Activated T-cell treated with anti-CD3 and anti-CD28 coated beads, Interleukin-2, amount 50 U/mL, for 4 hours (primary cell): ENCODE measurements around the gene POLR1E. TPM values are rescaled to one million over a fixed set of nuclear protein-coding genes. Genes with fewer than 3 reads are reported as not detected.
"Not testable (repeated sequence)": the region's sequence is repeated elsewhere in the genome, so short reads cannot be mapped to it uniquely, and the experiment has no call there.

ENCODE experiments used
- ATAC-seq, 2 donors: fragments of 200-7000 bp; cut with Tn5 transposase; one replicate each; pipeline ENCODE4 v1.10.0; 2021
- DNase-seq: peaks from one replicate; pipeline ENCODE4 v3.0.0-alpha.2; 2020
- H3K27me3 Mint-ChIP-seq: one replicate; pipeline ENCODE4 v1.8.0; 2021; ENCODE audit warnings: low read depth, mixed read lengths
- H3K36me3 Mint-ChIP-seq: one replicate; pipeline ENCODE4 v1.8.0; 2022; ENCODE audit warnings: mixed read lengths; ENCODE audit not compliant: insufficient read depth
- H3K4me1 Mint-ChIP-seq: one replicate; pipeline ENCODE4 v1.8.0; 2021; ENCODE audit warnings: low read depth, mixed read lengths
- H3K4me3 Mint-ChIP-seq: one replicate; pipeline ENCODE4 v1.8.0; 2021; ENCODE audit warnings: mild to moderate bottlenecking, moderate library complexity, mixed read lengths
- H3K9me3 Mint-ChIP-seq: one replicate; pipeline ENCODE4 v1.8.0; 2021; ENCODE audit warnings: mixed read lengths
- total RNA-seq, 3 donors: library from RNA; stranded (reverse); gene quantifications; one replicate each; pipeline ENCODE4 v1.2.1, GENCODE V29; 2021

POLR1E gene
- total RNA-seq, 3 donors from 2014 or later, result 82.4 to 92.2 (median 85.2) TPM

DNA sequence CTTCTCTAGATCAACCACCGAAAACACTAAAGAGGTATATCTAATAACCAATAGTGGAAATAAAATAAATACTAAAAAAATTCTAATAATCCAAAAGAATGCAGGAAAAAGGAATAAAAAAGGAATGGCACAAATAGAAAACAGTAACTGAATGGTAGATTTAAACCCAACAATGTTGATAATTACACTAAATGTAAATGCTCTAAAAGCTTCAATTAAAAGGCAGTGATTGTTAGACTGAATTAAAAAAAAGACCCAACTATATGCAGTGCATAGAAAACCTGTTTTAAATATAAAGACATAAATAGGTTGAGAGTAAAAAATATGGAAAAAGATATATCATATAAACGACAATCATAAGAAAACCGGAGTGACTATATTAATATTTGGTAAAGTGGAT is 11.3 kb upstream of the POLR1E start:
- Mint-ChIP-seq H3K4me3 (no peak overlapping the region), H3K36me3 (no peaks in the 10 kb centered on the region), H3K4me1 (peaks cover 10% of the 10 kb centered on the region), H3K27me3 (peaks cover 9% of the 10 kb centered on the region), H3K9me3 (peaks cover 3% of the 10 kb centered on the region)
- ATAC-seq (no peak), DNase-seq (no peak)

DNA sequence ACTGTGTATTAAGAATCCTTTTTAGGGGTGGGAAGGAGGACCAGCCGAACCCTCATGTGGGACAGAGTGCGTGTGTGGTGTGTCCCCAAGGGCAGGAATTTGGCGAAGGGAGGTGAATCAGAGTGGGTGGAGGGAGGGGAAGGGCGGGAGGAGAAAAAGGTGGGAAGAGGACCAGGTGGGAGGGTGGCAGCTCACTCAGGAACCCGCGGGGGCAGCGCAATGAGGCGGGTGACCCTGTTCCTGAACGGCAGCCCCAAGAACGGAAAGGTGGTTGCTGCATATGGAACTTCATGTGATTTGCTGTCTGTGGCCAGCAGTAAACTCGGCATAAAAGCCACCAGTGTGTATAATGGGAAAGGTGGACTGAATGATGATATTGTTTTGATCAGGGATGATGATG is 8.8 kb upstream of the POLR1E start:
- H3K9me3 Mint-ChIP-seq, result peaks cover 3% of the 10 kb centered on the region
- ATAC-seq, result no peak
- no peaks in the 10 kb centered on the region for H3K36me3 Mint-ChIP-seq
- peaks cover 6% of the 10 kb centered on the region for H3K4me1 Mint-ChIP-seq
- H3K27me3 Mint-ChIP-seq, result peaks cover 21% of the 10 kb centered on the region
- H3K4me3 Mint-ChIP-seq, result no peak overlapping the region
- DNase-seq, result no peak

DNA sequence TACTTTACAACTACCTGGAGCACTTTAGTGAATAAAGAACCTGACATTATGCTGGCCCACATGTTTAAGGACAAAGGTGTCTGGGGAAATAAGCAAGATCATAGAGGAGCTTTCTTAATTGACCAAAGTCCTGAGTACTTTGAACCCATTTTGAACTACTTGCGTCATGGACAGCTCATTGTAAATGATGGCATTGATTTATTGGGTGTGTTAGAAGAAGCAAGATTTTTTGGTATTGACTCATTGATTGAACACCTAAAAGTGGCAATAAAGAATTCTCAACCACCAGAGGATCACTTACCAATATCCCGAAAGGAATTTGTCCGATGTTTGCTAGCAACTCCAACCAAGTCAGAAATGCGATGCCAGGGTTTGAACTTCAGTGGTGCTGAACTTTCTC is 8.3 kb upstream of the POLR1E start:
- ATAC-seq, H3K36me3 Mint-ChIP-seq, H3K9me3 Mint-ChIP-seq, H3K4me1 Mint-ChIP-seq, DNase-seq, H3K4me3 Mint-ChIP-seq: not testable (repeated sequence)
- H3K27me3 Mint-ChIP-seq, result peaks cover 21% of the 10 kb centered on the region

DNA sequence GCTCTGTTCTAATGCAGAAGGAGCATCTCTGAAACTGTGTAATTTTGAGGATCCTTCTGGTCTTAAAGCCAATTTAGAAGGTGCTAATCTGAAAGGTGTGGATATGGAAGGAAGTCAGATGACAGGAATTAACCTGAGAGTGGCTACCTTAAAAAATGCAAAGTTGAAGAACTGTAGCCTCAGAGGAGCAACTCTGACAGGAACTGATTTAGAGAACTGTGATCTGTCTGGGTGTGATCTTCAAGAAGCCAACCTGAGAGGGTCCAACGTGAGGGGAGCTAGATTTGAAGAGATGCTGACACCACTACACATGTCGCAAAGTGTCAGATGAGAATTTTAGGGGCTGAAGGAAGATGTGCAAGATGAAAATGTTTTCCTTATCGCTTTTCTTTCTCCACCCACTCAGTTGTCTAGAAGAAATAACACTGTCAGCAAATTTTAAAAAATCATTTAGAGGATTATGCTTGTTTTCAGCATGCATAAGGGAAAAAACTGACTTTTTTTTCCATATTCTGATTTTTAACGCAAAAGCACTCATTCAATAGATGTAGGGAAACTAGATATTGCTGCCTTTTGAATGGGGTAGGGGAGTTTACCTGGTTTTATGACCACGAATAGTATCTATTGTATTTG is 7.6 kb upstream of the POLR1E start:
- H3K27me3 Mint-ChIP-seq, result peaks cover 21% of the 10 kb centered on the region
- not testable (repeated sequence) for H3K36me3 Mint-ChIP-seq, ATAC-seq, H3K4me3 Mint-ChIP-seq, DNase-seq, H3K9me3 Mint-ChIP-seq, H3K4me1 Mint-ChIP-seq

DNA sequence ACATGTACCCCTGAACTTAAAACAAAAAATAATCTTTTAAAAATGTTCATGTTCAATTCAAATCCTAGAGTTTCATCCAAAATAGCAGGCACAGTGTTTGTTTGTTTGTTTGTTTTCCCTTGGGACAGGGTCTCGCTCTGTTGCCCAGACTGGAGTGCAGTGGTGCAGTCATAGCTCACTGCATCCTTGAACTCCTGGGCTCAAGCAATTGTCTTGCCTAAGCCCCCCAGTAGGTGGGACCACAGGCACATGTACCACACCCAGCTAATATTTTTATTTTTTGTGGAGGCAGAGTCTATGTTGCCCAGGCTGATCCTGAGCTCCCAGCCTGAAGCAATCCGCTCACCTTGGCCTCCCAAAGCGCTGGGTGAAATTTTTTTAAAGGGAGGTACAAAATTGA is 5.0 kb upstream of the POLR1E start:
- Mint-ChIP-seq H3K4me3 (no peak overlapping the region), H3K36me3 (no peaks in the 10 kb centered on the region), H3K9me3 (no peaks in the 10 kb centered on the region), H3K27me3 (peaks cover 21% of the 10 kb centered on the region), H3K4me1 (peaks cover 9% of the 10 kb centered on the region)
- ATAC-seq (no peak), DNase-seq (no peak)

DNA sequence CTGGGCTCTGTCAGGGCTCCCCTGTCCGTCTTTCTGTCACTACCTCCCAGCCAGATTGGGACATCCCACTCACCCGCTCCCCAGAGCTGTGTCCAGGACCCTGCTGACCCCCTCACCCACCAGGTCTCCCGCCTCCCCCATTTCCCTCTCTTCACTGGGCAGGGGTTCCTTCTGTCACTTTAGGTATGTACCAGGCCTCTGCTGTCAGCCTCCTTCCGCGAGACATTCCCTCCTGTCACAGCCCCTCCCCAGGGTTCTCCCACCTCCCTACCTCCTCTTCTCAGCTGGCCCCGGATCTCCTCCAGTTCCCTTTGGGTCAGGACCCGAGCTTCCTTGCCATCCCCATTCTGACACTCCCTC is 488 bp downstream of the POLR1E start:
- peaks cover 27% of the 10 kb centered on the region for H3K36me3 Mint-ChIP-seq
- no peaks in the 10 kb centered on the region for H3K9me3 Mint-ChIP-seq
- peaks cover 6% of the 10 kb centered on the region for H3K27me3 Mint-ChIP-seq
- DNase-seq (no peak), ATAC-seq (no peak)
- H3K4me1 Mint-ChIP-seq, result peaks cover 35% of the 10 kb centered on the region
- peak overlapping the region; percentile 98 for H3K4me3 Mint-ChIP-seq

DNA sequence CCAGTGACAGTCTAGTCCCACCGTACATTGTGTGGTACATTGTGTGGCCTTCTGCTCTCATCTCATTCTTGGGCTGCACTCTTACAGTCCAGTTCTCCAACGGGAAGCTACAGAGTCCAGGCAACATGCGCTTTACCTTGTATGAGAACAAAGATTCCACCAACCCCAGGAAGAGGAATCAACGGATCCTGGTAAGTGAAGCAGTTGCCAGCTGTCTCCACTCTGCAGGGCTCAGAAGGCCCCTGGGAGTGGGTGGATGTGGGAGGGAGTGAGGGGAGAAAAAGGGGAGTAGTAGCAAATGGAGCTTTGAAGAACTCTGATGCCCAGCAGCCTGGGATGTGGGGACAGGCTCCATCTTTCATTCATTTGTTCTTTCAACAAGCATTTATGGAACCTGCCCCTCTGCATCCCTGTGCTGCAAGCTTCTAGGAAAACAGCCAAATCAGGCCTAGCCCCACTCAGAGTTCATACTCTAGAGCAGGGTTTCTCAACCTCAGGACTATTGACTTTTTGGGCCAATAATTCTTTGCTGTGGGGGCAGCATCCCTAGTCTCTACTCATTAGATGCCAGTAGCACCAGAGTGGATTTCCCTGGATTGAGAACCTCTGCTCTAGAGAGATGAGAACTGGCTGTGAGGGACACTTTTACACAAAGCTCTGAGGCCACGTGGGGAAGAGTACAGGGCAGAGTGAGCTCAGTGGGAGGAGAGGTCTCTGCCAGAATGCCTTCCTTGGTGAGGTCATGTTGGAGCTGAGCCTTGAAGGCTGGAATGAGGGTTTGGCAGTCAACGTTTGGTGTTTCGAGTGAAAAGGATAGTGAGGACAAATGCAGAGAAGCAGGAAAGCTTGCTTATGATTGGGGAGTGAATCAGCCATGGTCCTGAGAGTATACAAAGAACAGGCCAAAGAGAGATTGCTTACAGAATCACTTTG is 1.1 kb downstream of the POLR1E start:
- ATAC-seq, result no peak
- H3K4me1 Mint-ChIP-seq, result peaks cover 35% of the 10 kb centered on the region
- H3K27me3 Mint-ChIP-seq, result peaks cover under 1% of the 10 kb centered on the region
- H3K4me3 Mint-ChIP-seq, result peak overlapping the region; percentile 98
- no peaks in the 10 kb centered on the region for H3K9me3 Mint-ChIP-seq
- H3K36me3 Mint-ChIP-seq, result peaks cover 30% of the 10 kb centered on the region
- DNase-seq, result no peak

DNA sequence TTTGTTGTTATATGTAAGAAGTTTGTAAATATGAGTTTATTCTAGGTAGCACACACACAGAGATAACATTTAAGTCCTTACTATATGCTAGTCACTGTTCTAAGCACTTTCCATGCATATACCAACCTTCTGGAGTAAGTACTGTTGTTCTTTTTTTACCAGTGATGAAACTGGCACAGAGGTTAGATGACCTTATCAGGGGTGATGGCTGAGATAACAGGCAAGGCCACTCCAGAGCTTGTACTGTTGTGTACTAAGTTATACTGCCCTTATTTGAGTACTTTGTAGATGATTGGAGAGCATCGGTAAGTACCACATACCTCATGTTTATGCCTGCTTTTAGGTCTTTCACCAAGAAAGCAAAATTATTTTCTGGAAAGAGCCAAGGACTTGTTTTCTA is 6.2 kb downstream of the POLR1E start:
- ATAC-seq (no peak), DNase-seq (no peak)
- peaks cover 23% of the 10 kb centered on the region for H3K4me1 Mint-ChIP-seq
- H3K9me3 Mint-ChIP-seq, result no peaks in the 10 kb centered on the region
- no peaks in the 10 kb centered on the region for H3K27me3 Mint-ChIP-seq
- H3K36me3 Mint-ChIP-seq, result peaks cover 58% of the 10 kb centered on the region
- H3K4me3 Mint-ChIP-seq, result no peak overlapping the region

DNA sequence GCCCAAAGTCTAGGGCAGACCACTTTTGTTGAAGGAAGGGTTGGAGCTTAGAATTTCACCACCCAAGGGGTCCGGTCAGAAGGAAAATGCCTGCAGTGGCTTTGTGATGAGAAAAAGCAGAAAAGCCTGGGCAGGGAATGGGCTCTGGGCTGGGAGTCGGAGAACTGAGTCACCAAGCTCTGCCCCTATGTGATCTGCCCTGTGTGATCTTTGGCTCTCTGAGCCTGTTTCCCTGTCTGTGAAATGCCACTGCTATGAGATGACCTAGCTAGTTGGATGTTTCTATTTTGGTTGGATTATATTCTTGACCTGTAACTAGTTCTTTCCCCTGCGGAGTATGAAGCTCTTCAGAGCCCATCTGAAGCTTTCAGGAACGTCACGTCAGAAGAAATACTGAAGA is 9.8 kb downstream of the POLR1E start:
- ATAC-seq (no peak), DNase-seq (no peak)
- Mint-ChIP-seq H3K9me3 (no peaks in the 10 kb centered on the region), H3K4me3 (no peak overlapping the region), H3K36me3 (peaks cover 53% of the 10 kb centered on the region), H3K4me1 (peaks cover 3% of the 10 kb centered on the region), H3K27me3 (no peaks in the 10 kb centered on the region)

DNA sequence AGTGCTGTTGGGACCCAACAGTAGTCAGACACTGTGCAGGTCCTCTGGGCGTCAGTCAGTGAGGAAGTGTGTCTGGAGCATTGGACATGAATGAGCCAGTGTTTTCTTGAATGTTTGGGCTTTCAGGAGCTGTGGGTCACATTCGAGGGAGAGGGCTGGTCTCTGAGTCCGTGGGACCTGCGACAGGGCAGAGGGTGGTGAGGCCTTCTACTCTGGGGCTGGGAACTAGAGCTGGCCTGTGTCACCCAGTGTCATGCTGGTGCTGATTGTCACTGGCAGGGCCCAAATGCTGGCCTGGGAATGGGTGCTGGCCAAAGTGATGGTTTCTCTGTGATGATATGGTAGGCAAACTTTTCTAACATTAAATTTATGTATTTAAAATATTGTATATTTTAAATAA is 10.3 kb downstream of the POLR1E start:
- DNase-seq, result no peak

DNA sequence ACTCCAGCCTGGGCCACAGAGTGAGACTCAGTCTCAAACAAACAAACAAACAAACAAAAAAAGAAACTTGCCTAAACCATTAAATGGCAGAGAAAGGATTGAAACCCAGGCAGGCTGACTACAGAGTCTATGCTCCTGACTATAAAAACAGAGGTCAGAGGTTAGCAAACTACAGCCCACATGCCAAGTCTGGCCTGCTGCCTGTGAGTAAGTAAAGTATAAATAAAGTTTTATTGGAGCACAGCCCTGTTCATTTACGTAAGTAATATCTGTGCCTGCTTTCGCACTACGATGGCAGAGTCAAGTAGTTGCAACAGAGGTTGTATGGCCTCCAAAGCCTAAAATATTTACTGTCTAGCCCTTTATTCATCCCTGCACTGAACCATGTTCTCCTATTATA is 11.6 kb downstream of the POLR1E start:
- Mint-ChIP-seq H3K27me3 (no peaks in the 10 kb centered on the region), H3K36me3 (peaks cover 57% of the 10 kb centered on the region), H3K9me3 (no peaks in the 10 kb centered on the region), H3K4me1 (peaks cover 7% of the 10 kb centered on the region), H3K4me3 (no peak overlapping the region)
- DNase-seq (no peak), ATAC-seq (no peak)

More for the DNA sequence above, 10.3 kb downstream of the POLR1E start:
- peaks cover 2% of the 10 kb centered on the region for H3K4me1 Mint-ChIP-seq
- H3K27me3 Mint-ChIP-seq, result no peaks in the 10 kb centered on the region
- no peak overlapping the region for H3K4me3 Mint-ChIP-seq
- H3K9me3 Mint-ChIP-seq, result no peaks in the 10 kb centered on the region
- H3K36me3 Mint-ChIP-seq, result peaks cover 53% of the 10 kb centered on the region
- no peak for ATAC-seq

DNA sequence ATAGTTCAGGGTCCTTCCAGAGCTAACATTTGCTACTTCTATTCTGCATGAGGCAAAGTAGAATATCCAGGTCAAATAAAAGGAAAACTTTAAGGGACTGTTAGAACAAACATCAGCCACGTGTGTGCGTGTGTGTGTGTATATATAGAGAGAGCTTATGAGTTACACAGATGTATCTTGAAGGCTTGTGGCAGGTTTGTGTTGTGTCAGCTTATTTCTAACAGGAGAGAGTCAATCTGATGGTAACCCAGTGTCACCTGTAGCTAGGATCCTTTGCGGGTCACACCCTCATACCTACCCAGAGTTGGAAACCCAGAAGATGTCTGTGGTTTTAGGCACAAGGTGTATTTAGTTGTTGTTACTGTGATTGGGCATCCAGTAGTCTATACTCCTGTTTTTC is 12.7 kb downstream of the POLR1E start:
- peaks cover 12% of the 10 kb centered on the region for H3K4me1 Mint-ChIP-seq
- no peaks in the 10 kb centered on the region for H3K27me3 Mint-ChIP-seq
- peaks cover 53% of the 10 kb centered on the region for H3K36me3 Mint-ChIP-seq
- ATAC-seq (no peak), DNase-seq (no peak)
- H3K4me3 Mint-ChIP-seq, result no peak overlapping the region
- H3K9me3 Mint-ChIP-seq, result no peaks in the 10 kb centered on the region

DNA sequence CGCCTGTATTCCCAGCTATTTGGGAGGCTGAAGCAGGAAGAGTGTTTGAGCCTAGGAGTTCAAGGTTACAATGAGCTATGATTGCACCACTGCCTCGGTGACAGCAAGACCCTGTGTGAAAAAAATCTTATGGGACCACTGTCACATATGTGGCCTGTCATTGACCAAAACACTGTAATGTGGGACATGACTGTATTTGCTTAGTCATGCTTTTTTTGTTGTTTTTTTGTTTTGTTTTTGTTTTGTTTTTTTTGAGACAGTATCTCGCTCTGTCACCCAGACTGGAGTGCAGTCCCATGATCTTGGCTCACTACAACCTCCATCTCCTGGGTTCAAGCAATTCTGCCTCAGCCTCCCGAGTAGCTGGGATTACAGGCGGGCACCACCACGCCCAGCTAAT is 13.5 kb downstream of the POLR1E start:
- peaks cover 55% of the 10 kb centered on the region for H3K36me3 Mint-ChIP-seq
- DNase-seq (no peak), ATAC-seq (no peak)
- H3K9me3 Mint-ChIP-seq, result no peaks in the 10 kb centered on the region
- H3K4me1 Mint-ChIP-seq, result peaks cover 19% of the 10 kb centered on the region
- no peaks in the 10 kb centered on the region for H3K27me3 Mint-ChIP-seq
- no peak overlapping the region for H3K4me3 Mint-ChIP-seq

DNA sequence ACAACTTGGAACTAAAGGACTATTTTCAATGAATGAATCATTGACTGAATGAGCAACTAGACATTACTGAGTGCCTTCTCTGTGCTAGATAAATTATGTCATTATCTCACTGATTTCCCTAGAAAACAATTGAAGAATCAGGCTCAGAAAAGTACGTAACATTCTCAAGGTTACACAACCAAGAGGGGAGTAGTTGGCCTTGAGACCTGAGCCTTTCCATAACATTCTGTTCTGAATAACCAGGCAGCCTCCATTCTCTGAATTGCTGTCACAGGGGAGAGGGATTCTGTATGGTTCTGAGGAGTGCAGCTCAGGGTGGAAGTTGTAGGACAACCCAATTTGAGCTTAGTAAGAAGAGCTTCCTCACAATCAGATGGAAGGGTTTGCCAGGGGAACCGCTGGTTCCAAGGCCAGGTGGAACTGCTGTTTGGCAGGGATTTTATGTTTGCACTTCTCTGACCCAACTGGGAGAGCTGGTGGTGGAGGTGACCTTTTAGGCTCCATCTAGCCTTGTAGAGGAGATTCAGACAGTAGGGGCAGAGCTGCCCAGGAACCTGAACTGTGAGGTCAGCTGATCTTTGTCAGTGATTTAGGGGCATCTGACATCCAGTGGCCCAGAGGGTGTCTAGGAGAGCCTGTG is 16.3 kb downstream of the POLR1E start:
- no peaks in the 10 kb centered on the region for H3K27me3 Mint-ChIP-seq
- H3K4me3 Mint-ChIP-seq, result no peak overlapping the region
- peaks cover 23% of the 10 kb centered on the region for H3K4me1 Mint-ChIP-seq
- H3K36me3 Mint-ChIP-seq, result peaks cover 49% of the 10 kb centered on the region
- ATAC-seq (no peak), DNase-seq (no peak)
- H3K9me3 Mint-ChIP-seq, result no peaks in the 10 kb centered on the region

DNA sequence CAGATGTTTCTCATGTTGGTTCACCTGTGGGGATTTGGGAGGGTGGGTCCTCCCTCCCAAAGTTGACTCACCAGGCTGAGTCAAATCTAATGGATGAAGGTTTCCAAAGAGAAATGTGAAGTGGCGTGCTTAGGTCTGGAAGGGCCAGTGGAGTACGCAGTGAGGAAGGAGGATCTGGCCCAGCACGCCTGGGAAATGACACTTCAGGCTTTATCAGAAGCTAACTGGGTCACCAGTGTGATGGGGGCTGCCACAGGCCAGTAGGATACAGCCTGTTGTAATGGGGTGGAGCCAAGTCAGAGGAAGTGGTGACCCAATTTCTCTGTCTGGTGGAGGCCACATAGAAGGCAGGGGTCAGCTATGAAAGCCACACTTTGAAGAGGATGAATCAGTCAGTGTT is 18.0 kb downstream of the POLR1E start:
- ATAC-seq (peak; percentile 49 to 79), DNase-seq (no peak)
- peaks cover 48% of the 10 kb centered on the region for H3K36me3 Mint-ChIP-seq
- H3K4me1 Mint-ChIP-seq, result peaks cover 23% of the 10 kb centered on the region
- H3K9me3 Mint-ChIP-seq, result no peaks in the 10 kb centered on the region
- peak overlapping the region; percentile 8 for H3K4me3 Mint-ChIP-seq
- no peaks in the 10 kb centered on the region for H3K27me3 Mint-ChIP-seq
